K562 (cell line): ENCODE results near the gene P4HB. TPM values are rescaled to one million over a fixed set of nuclear protein-coding genes. Genes with fewer than 3 reads are reported as not detected.

ENCODE experiments used
- CBX2 ChIP-seq: fragments of 200-600 bp; sonication (generic); IDR thresholded peaks from one replicate; pipeline ENCODE4 v1.6.1; 2012; ENCODE audit warnings: mild to moderate bottlenecking, low read length, inconsistent platforms; ENCODE audit not compliant: insufficient read depth, poor library complexity, severe bottlenecking
- CEBPG ChIP-seq, 3 experiments: fragments of 200-800 bp in 1 of 3; sonication (Bioruptor generic) in 1 of 3; sonication (generic) in 1 of 3; formaldehyde crosslinking in 1 of 3; IDR thresholded peaks in 2 of 3; conservative IDR thresholded peaks in 1 of 3; 2 replicates each; pipeline versions ENCODE4 v1.6.1 to v1.8.0; 2016 to 2022; ENCODE audit warnings: missing compliant biosample characterization in 2 of 3, missing genetic modification characterization in 2 of 3, mild to moderate bottlenecking in 1 of 3, missing genetic modification reagents in 1 of 3
- HNRNPLL ChIP-seq: fragments of 200-400 bp; formaldehyde crosslinking; IDR thresholded peaks from 2 replicates; pipeline ENCODE4 v1.6.1; 2017; ENCODE audit warnings: low read length, low read depth, mild to moderate bottlenecking; ENCODE audit not compliant: poor library complexity, severe bottlenecking
- MED1 ChIP-seq: sonication (generic); formaldehyde crosslinking; IDR thresholded peaks from 2 replicates; pipeline ENCODE4 v1.8.1; 2023; ENCODE audit warnings: missing genetic modification reagents, borderline replicate concordance
- NCOA2 ChIP-seq, 2 experiments: fragments of 450-650 bp; IDR thresholded peaks; 2 replicates each; pipeline ENCODE4 v1.6.1; 2018; ENCODE audit warnings: mild to moderate bottlenecking in 2 of 2, moderate library complexity in 1 of 2; ENCODE audit not compliant: partially characterized antibody in 2 of 2
- NFXL1 ChIP-seq: fragments of 450-650 bp; formaldehyde crosslinking; IDR thresholded peaks from 2 replicates; pipeline ENCODE4 v1.4.0; 2021; ENCODE audit warnings: mild to moderate bottlenecking
- POLR2AphosphoS2 ChIP-seq: IDR thresholded peaks from 2 replicates; pipeline ENCODE4 v1.6.1; 2012; ENCODE audit warnings: low read length, improper control_type of control experiment
- POU5F1 ChIP-seq: fragments of 150-350 bp; IDR thresholded peaks from 2 replicates; pipeline ENCODE4 v1.6.1; 2014; ENCODE audit warnings: borderline replicate concordance, low read length, low read depth, mild to moderate bottlenecking; ENCODE audit not compliant: partially characterized antibody
- RBM34 ChIP-seq: fragments of 200-400 bp; formaldehyde crosslinking; IDR thresholded peaks from 2 replicates; pipeline ENCODE4 v1.6.1; 2018; ENCODE audit warnings: low read length, borderline replicate concordance; ENCODE audit not compliant: insufficient read depth
- RCOR1 ChIP-seq, 2 experiments: IDR thresholded peaks; 2 replicates each; pipeline ENCODE4 v1.6.1; 2012; ENCODE audit warnings: low read depth in 2 of 2, low read length in 2 of 2, borderline replicate concordance in 1 of 2, improper control_type of control experiment in 1 of 2
- RUNX1 ChIP-seq: sonication (generic); IDR thresholded peaks from 2 replicates; pipeline ENCODE4 v1.6.1; 2016; ENCODE audit warnings: antibody characterized with exemption, low read depth
- SMARCB1 ChIP-seq: IDR thresholded peaks from 2 replicates; pipeline ENCODE4 v1.6.1; 2011; ENCODE audit warnings: improper control_type of control experiment, low read depth; ENCODE audit not compliant: insufficient read length
- TBP ChIP-seq: optimal IDR thresholded peaks from 2 replicates; pipeline ENCODE3; 2011; ENCODE audit warnings: low read depth, low read length, improper control_type of control experiment
- TGIF2 ChIP-seq: sonication (generic); formaldehyde crosslinking; IDR thresholded peaks from 2 replicates; pipeline ENCODE4 v1.8.1; 2022; ENCODE audit warnings: mild to moderate bottlenecking, missing genetic modification reagents, moderate library complexity
- WHSC1 ChIP-seq: IDR thresholded peaks from one replicate; pipeline ENCODE4 v1.6.1; 2012; ENCODE audit warnings: low read length, control low read depth, inconsistent platforms
- YY1 ChIP-seq, 3 experiments: IDR thresholded peaks; 2 replicates each; pipeline ENCODE4 v1.6.1; 2011; ENCODE audit warnings: low read length in 2 of 3, mild to moderate bottlenecking in 2 of 3, moderate library complexity in 2 of 3, borderline replicate concordance in 1 of 3, control low read depth in 1 of 3, low read depth in 1 of 3; ENCODE audit not compliant: insufficient read depth in 3 of 3, insufficient replicate concordance in 2 of 3, control insufficient read depth in 1 of 3, insufficient read length in 1 of 3; ENCODE audit errors: extremely low read depth in 1 of 3
- ZHX1 ChIP-seq: fragments of 150-350 bp; conservative IDR thresholded peaks from 2 replicates; pipeline ENCODE4 v1.6.1; 2014; ENCODE audit warnings: low read length
- ZNF24 ChIP-seq: fragments of 450-650 bp; IDR thresholded peaks from 2 replicates; pipeline ENCODE4 v1.6.1; 2016
- ZNF3 ChIP-seq: fragments of 250-450 bp; sonication (Bioruptor Pico); IDR thresholded peaks from 2 replicates; pipeline ENCODE4 v1.5.0; 2021; ENCODE audit warnings: mild to moderate bottlenecking, moderate library complexity
- ZNF583 ChIP-seq: fragments of 250-450 bp; sonication (Bioruptor Pico); IDR thresholded peaks from 2 replicates; pipeline ENCODE4 v1.4.0; 2020
- ZNF76 ChIP-seq: fragments of 250-450 bp; sonication (Bioruptor Pico); IDR thresholded peaks from 2 replicates; pipeline ENCODE4 v1.4.0; 2020; ENCODE audit warnings: mild to moderate bottlenecking, moderate library complexity, borderline replicate concordance
- polyA plus RNA-seq, 8 experiments: library from polyadenylated mRNA; depleted of rRNA in 4 of 8; stranded (reverse) in 5 of 8; unstranded in 3 of 8; fragments of >200 nt; fragmentation: Nextera tagmentation in 2 of 8; fragmentation: Illumina TruSeq in 1 of 8; extraction: Ambion mirVana in 2 of 8; extraction: Trizol in 1 of 8; gene quantifications; 2 replicates each; pipeline versions ENCODE4 v1.2.1 to v1.2.3, GENCODE V29; 2011 to 2014; ENCODE audit warnings: inconsistent platforms in 1 of 8, missing spikeins in 1 of 8
- total RNA-seq, 7 experiments: library from RNA; depleted of rRNA in 6 of 7; stranded (reverse); fragments of >200 nt in 6 of 7; fragmentation: Illumina TruSeq in 2 of 7; extraction: Trizol in 2 of 7; gene quantifications; 2 replicates each; pipeline versions ENCODE4 v1.2.1 to v1.2.3, GENCODE V29; 2011 to 2021; ENCODE audit warnings: low replicate concordance in 1 of 7

P4HB gene
- total and polyA plus RNA-seq, 9 of the 15 experiments (the other 6 are each of a cell fraction or from before 2014, with no cell fraction given) = 4.4 to 645 (median 325) TPM

DNA sequence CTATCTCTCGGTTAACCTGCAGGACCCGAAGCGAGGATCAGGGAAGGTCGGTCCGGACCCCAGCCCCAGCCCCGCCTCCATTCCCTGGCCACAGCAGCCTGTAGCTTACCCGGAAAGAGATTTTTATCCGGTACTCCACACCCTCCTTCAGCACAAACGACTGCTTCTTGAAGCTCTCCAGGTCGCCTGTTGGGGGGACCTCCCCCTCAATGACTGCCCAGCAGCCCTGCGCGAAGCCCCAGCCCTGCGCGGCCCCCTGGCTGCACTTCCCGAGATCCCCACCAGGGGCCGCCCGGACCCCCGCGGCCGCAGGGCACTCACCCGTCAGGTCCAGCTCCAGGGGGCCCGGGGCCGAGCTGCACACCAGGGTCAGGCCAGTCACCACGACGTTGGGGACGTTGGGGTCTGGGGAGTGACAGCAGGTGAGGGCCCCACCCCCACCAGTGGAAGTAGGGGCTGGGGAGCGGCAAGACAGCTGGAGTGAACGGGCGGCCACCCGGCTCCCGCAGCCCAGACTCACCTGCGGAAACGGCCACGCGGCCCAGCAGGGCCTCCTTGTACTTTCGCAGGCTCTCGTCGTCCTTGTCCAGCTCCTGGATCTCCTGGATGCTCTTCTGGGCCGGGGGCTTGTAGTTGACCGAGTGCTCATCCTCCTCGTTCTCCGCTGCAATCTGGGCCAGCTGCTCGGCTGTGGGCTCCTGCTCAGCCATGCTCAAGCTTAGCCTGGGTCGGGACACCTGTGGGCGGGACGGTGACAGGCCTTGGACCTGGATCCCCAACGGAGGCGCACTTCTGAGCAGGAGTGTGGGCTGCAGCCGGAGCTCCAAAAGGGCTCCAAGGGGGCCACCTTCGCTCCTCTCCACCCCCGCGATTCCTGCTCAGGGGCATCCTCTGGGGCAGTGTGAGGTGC lies 9.1 kb upstream of the P4HB start (continued):
- TF ChIP-seq ZHX1 (no peak), NCOA2 (IDR thresholded peaks at IDR 0.05; ENCODE audit: partially characterized antibody in 2 of 2) (no peak), RUNX1 (no peak), ZNF3 (CRISPR knock-in tag) (no peak), ZNF76 (CRISPR knock-in tag) (no peak), RBM34 (no peak), RCOR1 (IDR thresholded peaks at IDR 0.05; ENCODE audit: borderline replicate concordance in 1 of 2, low read depth in 2 of 2, low read length in 2 of 2) (0 out of 4 replicates have a peak, but pooled peaks of 1 of the 2 experiments have one; percentile 21), HNRNPLL (peak; percentile 21), MED1 (no peak), ZNF24 (no peak), ZNF583 (CRISPR knock-in tag) (no peak), NFXL1 (no peak), CBX2 (no peak), WHSC1 (no peak), CEBPG (CRISPR knock-in tag; IDR thresholded peaks at IDR 0.05) (no peak), CEBPG (tag; conservative IDR thresholded peaks at IDR 0.05 in 1 of 2, IDR thresholded peaks at IDR 0.05 in 1 of 2) (no peak), YY1 (IDR thresholded peaks at IDR 0.05; ENCODE audit: borderline replicate concordance in 1 of 3, control insufficient read depth in 1 of 3, extremely low read depth in 1 of 3, insufficient read depth in 3 of 3, insufficient read length in 1 of 3, insufficient replicate concordance in 2 of 3, low read depth in 1 of 3, low read length in 2 of 3) (peak in 2 of 3 experiments; percentile 3 to 27), TBP (no peak), TGIF2 (CRISPR knock-in tag) (no peak), POLR2AphosphoS2 (no peak; the same call in 1 of the 2 replicates), POU5F1 (no peak), SMARCB1 (no peak)
